GM19452 (cell line): ENCODE results near the gene GRID1.

Experiments
- ATAC-seq: cut with Tn5 transposase; IDR thresholded peaks from one replicate; pipeline ENCODE4 v1.9.1; 2021; ENCODE audit not compliant: unreplicated experiment

GRID1 gene

DNA sequence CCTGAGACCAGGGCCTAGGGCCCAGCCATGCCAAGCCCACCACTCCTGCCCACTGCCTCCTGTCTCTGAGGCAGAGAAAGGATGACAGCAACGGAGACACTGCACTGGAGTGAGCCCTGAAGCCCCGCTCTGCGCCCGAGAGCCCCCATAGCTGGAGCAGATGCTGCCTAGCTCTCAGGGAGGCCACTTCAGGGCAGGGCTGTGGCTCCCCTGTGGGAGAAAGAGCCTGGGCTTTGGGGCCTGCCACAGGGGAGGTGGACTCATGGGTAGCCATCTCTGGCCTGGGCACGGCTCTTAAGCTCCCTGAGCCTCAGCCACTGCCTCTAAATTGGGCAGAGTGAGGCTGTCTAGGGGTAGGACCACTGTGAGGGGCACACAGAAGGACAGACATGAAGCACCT is 214.2 kb downstream of the GRID1 start:
- no peak for ATAC-seq

DNA sequence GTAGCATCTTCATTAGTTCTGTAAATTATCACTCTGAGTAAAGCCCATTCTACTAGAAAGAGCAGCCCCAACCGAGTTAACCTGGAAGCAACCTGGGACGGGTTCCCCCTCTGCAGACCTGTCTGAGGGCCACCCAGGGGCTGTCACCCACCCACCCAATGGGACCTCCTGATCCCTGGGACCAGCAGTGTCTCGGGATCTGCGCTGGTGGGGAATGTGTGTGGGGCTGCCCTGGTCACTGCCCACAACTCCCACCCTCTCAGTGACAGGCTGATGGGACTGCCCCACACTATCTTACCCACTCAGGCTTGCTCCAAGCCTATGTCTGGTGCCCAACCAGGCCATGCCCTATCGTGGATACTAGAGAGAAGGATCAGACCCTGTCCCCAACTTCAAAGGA is 215.0 kb downstream of the GRID1 start:
- no peak for ATAC-seq

GRCh38 chr10:86149257-86149656 is 217.3 kb downstream of the GRID1 start:
- ATAC-seq, result no peak

GRCh38 chr10:86148117-86148516 is 218.5 kb downstream of the GRID1 start:
- no peak for ATAC-seq

GRCh38 chr10:86144301-86144700 is 222.3 kb downstream of the GRID1 start:
- no peak for ATAC-seq

DNA sequence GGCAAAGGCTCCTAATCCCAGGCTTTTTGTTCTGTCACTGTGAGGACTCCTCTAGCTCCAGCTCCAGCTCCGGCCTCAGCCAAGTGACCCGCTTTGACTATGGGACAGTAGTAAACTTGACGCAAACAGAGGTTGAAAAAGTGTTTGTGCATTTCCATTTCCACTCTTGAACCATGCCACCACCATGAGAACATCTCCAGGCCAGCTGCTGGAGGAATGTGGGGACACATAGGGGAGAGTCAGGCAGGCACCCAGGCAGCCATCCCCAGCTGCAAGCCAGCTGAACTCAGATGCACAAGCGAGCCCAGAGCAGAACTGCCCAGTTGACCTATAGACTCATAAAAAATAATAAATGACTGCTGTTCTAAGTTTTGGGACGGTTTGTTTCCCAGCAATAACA is 224.7 kb downstream of the GRID1 start:
- no peak for ATAC-seq

DNA sequence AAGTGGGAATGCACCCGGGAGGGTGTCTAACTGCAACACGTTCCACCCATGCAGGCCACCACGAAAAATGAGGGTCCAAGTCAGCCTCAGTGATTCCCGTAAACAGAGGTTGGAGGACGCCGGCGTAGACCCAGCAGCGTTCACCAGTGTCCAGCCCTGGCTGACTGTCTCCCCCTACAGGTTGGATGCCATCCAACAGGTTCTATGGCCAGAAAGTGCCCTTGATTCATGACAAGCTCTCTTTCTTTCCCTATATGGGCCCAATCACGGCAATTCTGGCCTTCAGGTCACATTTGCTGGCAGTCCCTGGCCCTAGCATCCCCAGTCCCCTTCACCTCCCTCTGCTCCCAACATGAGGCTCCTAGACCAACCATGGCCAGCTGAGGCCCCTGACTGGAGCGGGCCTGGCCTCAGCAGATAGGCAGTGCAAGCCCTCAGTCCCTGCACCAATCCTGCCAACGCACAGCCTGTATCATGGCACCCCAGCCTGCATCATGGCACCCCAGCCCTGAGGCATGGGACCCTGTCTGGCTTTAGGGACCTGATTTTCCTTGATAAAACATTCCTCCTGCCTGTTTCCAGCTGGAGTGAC is 227.4 kb downstream of the GRID1 start:
- no peak for ATAC-seq

- no peak for ATAC-seq
Measured at GRCh38 chr10:86138551-86139065, 228.0 kb downstream of the GRID1 start.

- no peak for ATAC-seq
Measured at GRCh38 chr10:86137561-86137960, 229.0 kb downstream of the GRID1 start.

DNA sequence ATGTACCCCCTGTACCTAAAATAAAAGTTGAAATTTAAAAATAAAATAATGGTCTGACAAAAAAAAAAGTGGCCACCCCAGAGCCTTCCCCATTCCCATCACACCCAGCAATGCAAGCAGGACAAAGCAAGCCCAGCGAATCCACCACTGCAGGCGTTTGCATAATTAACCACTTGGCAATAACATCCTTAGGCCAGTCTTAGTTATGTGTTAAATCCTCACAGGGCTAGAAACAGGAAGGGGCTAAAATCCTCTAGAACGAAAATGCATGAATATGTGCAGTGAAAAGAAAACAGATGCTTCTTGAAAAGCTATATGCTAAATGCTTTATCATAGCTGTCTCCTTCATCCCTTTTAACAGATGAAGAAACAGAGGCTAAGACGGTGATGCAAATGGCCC is 229.7 kb downstream of the GRID1 start:
- ATAC-seq, result no peak

- ATAC-seq, result no peak
Measured at GRCh38 chr10:86135191-86135590, 231.4 kb downstream of the GRID1 start.

DNA sequence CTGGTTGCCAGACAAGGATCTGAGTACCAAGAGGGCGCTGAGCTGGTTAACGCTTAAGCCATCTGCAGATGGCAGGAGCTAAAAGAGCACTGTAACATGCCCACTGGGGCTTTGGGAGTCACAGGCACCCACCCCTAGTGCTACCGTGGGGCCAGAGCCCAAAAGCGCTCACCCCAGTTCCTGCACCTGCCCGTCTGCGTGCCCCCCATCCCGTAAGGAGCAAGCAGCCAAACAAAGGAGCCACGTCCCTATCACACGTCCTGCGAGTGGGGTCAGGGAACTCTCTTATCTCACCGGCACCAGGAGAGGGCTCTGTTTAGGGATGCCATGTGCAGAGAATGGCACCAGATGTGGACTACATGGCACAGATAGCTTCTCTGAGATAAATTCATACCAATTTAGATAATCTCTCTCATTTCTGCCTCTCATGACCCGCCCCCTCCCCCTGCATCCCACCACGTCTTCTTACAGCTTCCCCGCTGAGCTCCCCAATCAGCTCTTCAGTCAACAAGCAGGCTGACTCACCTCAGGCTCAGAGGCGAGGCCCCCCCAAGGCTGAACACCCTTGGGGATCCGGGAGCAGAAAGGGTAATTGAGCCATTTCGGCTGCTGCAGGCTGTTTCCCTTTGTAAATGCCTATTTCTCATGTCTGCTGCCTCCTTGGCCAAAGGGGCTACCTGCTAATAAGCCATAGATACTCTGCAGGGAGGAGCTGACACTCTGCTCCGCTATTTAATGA is 235.7 kb downstream of the GRID1 start:
- no peak for ATAC-seq

DNA sequence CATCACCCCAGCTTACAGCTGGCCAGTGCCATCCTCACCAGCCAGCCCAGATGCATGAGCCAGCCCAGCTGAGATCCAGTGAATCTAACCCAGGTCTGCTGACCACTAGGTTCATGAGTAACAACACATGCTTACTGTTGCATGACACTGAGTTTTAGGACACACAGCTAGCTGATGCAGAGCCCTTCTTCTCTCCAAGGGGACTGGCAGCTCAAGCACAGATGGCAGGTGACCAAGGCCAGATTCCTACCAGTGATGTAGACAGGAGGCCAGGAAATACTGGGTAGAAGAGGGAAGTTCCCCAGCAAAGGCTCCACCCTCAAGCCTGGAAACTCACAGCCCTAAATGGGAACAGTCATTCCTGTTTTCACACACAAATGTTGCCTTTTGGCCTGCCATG is 236.6 kb downstream of the GRID1 start:
- no peak for ATAC-seq

GRCh38 chr10:86128360-86128759 is 238.2 kb downstream of the GRID1 start:
- ATAC-seq, result no peak

- ATAC-seq, result no peak
Measured at GRCh38 chr10:86127274-86127819, 239.2 kb downstream of the GRID1 start.

- no peak for ATAC-seq
Measured at GRCh38 chr10:86124734-86125133, 241.9 kb downstream of the GRID1 start.

DNA sequence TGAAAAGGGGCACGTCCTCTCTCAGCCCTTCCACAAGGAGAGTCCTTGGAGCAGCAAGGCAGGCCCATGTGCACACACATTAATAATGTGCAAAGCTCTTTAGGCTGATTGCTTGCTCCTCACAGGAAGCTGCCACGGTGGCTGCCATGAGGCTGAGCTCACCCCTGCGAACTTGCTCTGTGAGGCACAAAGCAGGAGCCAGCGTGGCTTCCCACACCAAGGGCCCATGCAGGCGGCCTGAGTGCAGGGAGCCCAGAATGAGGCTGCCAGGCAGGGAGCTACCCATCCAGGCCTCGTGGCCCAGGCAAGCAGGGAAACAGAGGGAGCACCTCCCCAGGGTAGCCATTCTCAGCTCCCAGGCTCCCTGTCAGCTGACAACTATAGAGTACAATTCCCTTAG is 242.9 kb downstream of the GRID1 start:
- no peak for ATAC-seq

- ATAC-seq, result no peak
Measured at GRCh38 chr10:86123304-86123703, 243.3 kb downstream of the GRID1 start.

DNA sequence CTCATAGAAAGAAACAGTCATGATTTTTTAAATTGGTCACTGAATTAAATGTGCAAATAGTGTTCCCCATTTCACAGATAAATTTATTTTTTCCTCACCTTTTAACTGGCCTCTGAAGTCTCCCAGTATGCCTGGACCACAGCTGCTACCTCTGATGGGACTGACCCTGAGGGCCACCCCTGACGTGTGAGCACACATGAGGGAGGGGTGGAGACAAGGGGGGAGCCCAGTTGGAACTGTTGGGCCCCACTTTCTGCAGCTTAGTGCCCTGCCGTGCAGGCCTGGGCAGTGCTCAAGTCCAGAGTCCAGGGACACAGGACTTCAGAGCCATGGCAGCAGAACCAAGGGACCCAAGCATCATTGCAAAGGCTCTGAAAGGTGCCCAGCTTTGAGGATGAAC is 243.9 kb downstream of the GRID1 start:
- ATAC-seq, result no peak

- ATAC-seq, result no peak
Measured at GRCh38 chr10:86121200-86121599, 245.4 kb downstream of the GRID1 start.

DNA sequence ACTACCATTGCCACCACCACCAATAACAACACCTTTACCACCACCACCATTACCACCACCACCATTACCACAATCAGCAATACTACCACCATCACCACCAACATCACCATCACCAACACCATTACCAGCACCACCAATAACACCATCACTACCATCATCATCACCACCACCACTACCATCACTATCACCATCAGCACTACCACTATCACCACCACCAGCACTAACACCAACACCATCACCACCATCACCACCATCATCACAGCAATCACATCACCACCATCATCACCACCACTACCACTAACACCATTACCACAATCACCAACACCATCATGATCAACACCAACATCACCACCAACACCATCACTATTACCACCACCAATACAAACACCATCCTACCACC is 249.5 kb downstream of the GRID1 start:
- no peak for ATAC-seq

DNA sequence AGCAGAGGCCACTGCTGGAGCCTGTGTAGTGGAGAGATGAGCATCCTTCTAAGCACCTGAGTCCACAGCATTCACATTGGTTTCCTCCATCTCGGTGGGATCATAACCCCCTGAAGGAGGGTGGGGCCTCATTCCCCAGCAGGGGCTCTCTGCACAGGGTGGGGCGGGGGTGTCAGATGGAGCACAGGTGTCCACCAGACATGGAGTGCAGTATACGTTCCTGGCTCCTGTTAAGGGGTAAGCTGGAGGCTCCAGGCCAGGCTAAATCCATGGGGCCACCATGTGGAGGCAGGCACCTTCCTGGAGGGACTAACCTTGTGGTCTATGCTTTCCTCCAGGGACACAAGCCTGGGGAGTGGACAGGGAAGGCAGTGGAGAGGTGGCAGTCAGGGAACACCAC is 252.6 kb downstream of the GRID1 start:
- ATAC-seq, result no peak
